H9 (cell line): ENCODE measurements around the gene MTG1. TPM values are rescaled to one million over a fixed set of nuclear protein-coding genes. Genes with fewer than 3 reads are reported as not detected.

ENCODE experiments used
- DNase-seq: peaks from one replicate; pipeline ENCODE4 v3.0.0-alpha.2; 2017
- H2AFZ ChIP-seq: one replicate; pipeline ENCODE4 v1.6.1; 2013; ENCODE audit warnings: mild to moderate bottlenecking, low read length, control low read depth, moderate library complexity
- H2AK5ac ChIP-seq: 2 replicates; pipeline ENCODE4 v1.6.1; 2013; ENCODE audit warnings: low read length, control low read depth, mixed read lengths; ENCODE audit not compliant: insufficient read length
- H2BK120ac ChIP-seq: one replicate; pipeline ENCODE4 v1.6.1; 2013; ENCODE audit warnings: low read depth, mild to moderate bottlenecking, low read length, control low read depth, inconsistent platforms; ENCODE audit not compliant: poor library complexity, severe bottlenecking
- H2BK12ac ChIP-seq: 2 replicates; pipeline ENCODE4 v1.6.1; 2013; ENCODE audit warnings: low read length, control low read depth, mixed read lengths, low read depth; ENCODE audit not compliant: insufficient read length
- H2BK15ac ChIP-seq: 2 replicates; pipeline ENCODE4 v1.6.1; 2013; ENCODE audit warnings: low read depth, low read length, control low read depth
- H2BK20ac ChIP-seq: one replicate; pipeline ENCODE4 v1.6.1; 2013; ENCODE audit warnings: low read depth, mild to moderate bottlenecking, low read length, control low read depth, inconsistent platforms; ENCODE audit not compliant: poor library complexity, severe bottlenecking
- H2BK5ac ChIP-seq: 2 replicates; pipeline ENCODE4 v1.6.1; 2013; ENCODE audit warnings: low read length, control low read depth, mixed read lengths; ENCODE audit not compliant: insufficient read length
- H3K14ac ChIP-seq: 2 replicates; pipeline ENCODE4 v1.6.1; 2013; ENCODE audit warnings: low read length, control low read depth; ENCODE audit not compliant: insufficient read depth
- H3K18ac ChIP-seq: 2 replicates; pipeline ENCODE4 v1.6.1; 2013; ENCODE audit warnings: low read depth, mild to moderate bottlenecking, mixed read lengths, low read length, control low read depth; ENCODE audit not compliant: insufficient read length
- H3K23ac ChIP-seq: 2 replicates; pipeline ENCODE4 v1.6.1; 2013; ENCODE audit warnings: low read length, control low read depth, mixed read lengths, low read depth; ENCODE audit not compliant: insufficient read length
- H3K23me2 ChIP-seq: 2 replicates; pipeline ENCODE4 v1.6.1; 2013; ENCODE audit warnings: low read depth, mild to moderate bottlenecking, mixed read lengths, low read length, control low read depth; ENCODE audit not compliant: insufficient read length, poor library complexity, severe bottlenecking
- H3K27ac ChIP-seq: 2 replicates; pipeline ENCODE4 v1.5.1; 2013; ENCODE audit warnings: low read length, control low read depth, mixed read lengths, low read depth; ENCODE audit not compliant: insufficient read length
- H3K27me3 ChIP-seq: 2 replicates; pipeline ENCODE4 v1.6.1; 2013; ENCODE audit warnings: low read length, control low read depth, inconsistent platforms; ENCODE audit not compliant: insufficient read depth
- H3K4ac ChIP-seq: 2 replicates; pipeline ENCODE4 v1.6.1; 2013; ENCODE audit warnings: low read depth, mild to moderate bottlenecking, control low read depth, inconsistent platforms, low read length, moderate library complexity
- H3K4me1 ChIP-seq: 2 replicates; pipeline ENCODE4 v1.6.1; 2013; ENCODE audit warnings: low read length, control low read depth, inconsistent platforms; ENCODE audit not compliant: insufficient read depth
- H3K4me2 ChIP-seq: 2 replicates; pipeline ENCODE4 v1.6.1; 2013; ENCODE audit warnings: low read length, control low read depth, mixed read lengths; ENCODE audit not compliant: insufficient read length, insufficient read depth
- H3K56ac ChIP-seq: 2 replicates; pipeline ENCODE4 v1.6.1; 2013; ENCODE audit warnings: low read depth, mild to moderate bottlenecking, mixed read lengths, low read length, control low read depth; ENCODE audit not compliant: insufficient read length
- H3K79me1 ChIP-seq: 2 replicates; pipeline ENCODE4 v1.6.1; 2013; ENCODE audit warnings: low read depth, mild to moderate bottlenecking, moderate library complexity, low read length, control low read depth, inconsistent platforms; ENCODE audit not compliant: insufficient read depth, poor library complexity, severe bottlenecking
- H3K79me2 ChIP-seq: 2 replicates; pipeline ENCODE4 v1.6.1; 2013; ENCODE audit warnings: low read length, control low read depth, inconsistent platforms; ENCODE audit not compliant: insufficient read depth
- H3K9ac ChIP-seq: 2 replicates; pipeline ENCODE4 v1.6.1; 2013; ENCODE audit warnings: low read length, control low read depth, mixed read lengths; ENCODE audit not compliant: insufficient read length; ENCODE audit errors: extremely low read depth
- H3K9me3 ChIP-seq: one replicate; pipeline ENCODE4 v1.6.1; 2013; ENCODE audit warnings: low read depth, low read length, inconsistent platforms; ENCODE audit not compliant: control insufficient read depth
- H3T11ph ChIP-seq: one replicate; pipeline ENCODE4 v1.6.1; 2013; ENCODE audit warnings: mild to moderate bottlenecking, low read length, control low read depth, inconsistent platforms
- H4K20me1 ChIP-seq: one replicate; pipeline ENCODE4 v1.6.1; 2013; ENCODE audit not compliant: control insufficient read depth, insufficient read length, insufficient read depth
- H4K5ac ChIP-seq: 2 replicates; pipeline ENCODE4 v1.6.1; 2013; ENCODE audit warnings: low read depth, mild to moderate bottlenecking, mixed read lengths, low read length, control low read depth; ENCODE audit not compliant: insufficient read length
- H4K8ac ChIP-seq: replicated peaks from 2 replicates; pipeline ENCODE4 v1.6.1; 2013; ENCODE audit warnings: low read length, control low read depth, mixed read lengths, low read depth; ENCODE audit not compliant: insufficient read length
- H4K91ac ChIP-seq: 2 replicates; pipeline ENCODE4 v1.6.1; 2013; ENCODE audit warnings: low read depth, mild to moderate bottlenecking, moderate library complexity, mixed read lengths, low read length, control low read depth; ENCODE audit not compliant: insufficient read length
- H3K27ac Mint-ChIP-seq, 3 experiments: 2 replicates in 2 of 3; 3 replicates in 1 of 3; pipeline ENCODE4 v1.8.0; 2020 to 2021; ENCODE audit warnings: mixed read lengths in 3 of 3, mild to moderate bottlenecking in 1 of 3, moderate library complexity in 1 of 3
- H3K27me3 Mint-ChIP-seq: 2 replicates; pipeline ENCODE4 v1.8.0; 2021; ENCODE audit warnings: low read depth, mild to moderate bottlenecking, moderate library complexity, mixed read lengths
- H3K36me3 Mint-ChIP-seq, 3 experiments: 2 replicates in 2 of 3; 3 replicates in 1 of 3; pipeline ENCODE4 v1.8.0; 2020 to 2021; ENCODE audit warnings: low read depth in 3 of 3, mixed read lengths in 3 of 3; ENCODE audit not compliant: insufficient read depth in 1 of 3
- H3K4me1 Mint-ChIP-seq, 2 experiments: 2 replicates each; pipeline ENCODE4 v1.8.0; 2020; ENCODE audit warnings: mixed read lengths in 2 of 2
- H3K4me3 Mint-ChIP-seq, 2 experiments: 2 replicates in 1 of 2; 3 replicates in 1 of 2; pipeline ENCODE4 v1.8.0; 2020 to 2021; ENCODE audit warnings: mild to moderate bottlenecking in 2 of 2, mixed read lengths in 2 of 2, moderate library complexity in 1 of 2
- H3K9me3 Mint-ChIP-seq, 2 experiments: 2 replicates in 1 of 2; 3 replicates in 1 of 2; pipeline ENCODE4 v1.8.0; 2020; ENCODE audit warnings: mild to moderate bottlenecking in 2 of 2, mixed read lengths in 2 of 2, moderate library complexity in 1 of 2
- WGBS: extraction: QIAGEN DNeasy Blood & Tissue Kit; methylation state at CpG from one replicate; pipeline ENCODE4 v1.1.7; 2013; ENCODE audit warnings: missing lambda C conversion rate, low lambda C conversion rate, mixed read lengths; ENCODE audit not compliant: insufficient read length; ENCODE audit errors: extremely low coverage; 5-methylcytosine and 5-hydroxymethylcytosine counted together
- total RNA-seq: library from RNA; stranded (reverse); gene quantifications from 2 replicates; pipeline ENCODE4 v1.2.1, GENCODE V29; 2021
- TF ChIP-seq, protein P1 (sequence below): fragments of 200-600 bp; sonication (generic); conservative IDR thresholded peaks from 3 replicates; pipeline ENCODE4 v1.8.0; 2021; ENCODE audit warnings: antibody characterized with exemption, mild to moderate bottlenecking

MTG1 gene
- total RNA-seq, 1 experiment from 2014 or later, result 65.3 TPM

DNA sequence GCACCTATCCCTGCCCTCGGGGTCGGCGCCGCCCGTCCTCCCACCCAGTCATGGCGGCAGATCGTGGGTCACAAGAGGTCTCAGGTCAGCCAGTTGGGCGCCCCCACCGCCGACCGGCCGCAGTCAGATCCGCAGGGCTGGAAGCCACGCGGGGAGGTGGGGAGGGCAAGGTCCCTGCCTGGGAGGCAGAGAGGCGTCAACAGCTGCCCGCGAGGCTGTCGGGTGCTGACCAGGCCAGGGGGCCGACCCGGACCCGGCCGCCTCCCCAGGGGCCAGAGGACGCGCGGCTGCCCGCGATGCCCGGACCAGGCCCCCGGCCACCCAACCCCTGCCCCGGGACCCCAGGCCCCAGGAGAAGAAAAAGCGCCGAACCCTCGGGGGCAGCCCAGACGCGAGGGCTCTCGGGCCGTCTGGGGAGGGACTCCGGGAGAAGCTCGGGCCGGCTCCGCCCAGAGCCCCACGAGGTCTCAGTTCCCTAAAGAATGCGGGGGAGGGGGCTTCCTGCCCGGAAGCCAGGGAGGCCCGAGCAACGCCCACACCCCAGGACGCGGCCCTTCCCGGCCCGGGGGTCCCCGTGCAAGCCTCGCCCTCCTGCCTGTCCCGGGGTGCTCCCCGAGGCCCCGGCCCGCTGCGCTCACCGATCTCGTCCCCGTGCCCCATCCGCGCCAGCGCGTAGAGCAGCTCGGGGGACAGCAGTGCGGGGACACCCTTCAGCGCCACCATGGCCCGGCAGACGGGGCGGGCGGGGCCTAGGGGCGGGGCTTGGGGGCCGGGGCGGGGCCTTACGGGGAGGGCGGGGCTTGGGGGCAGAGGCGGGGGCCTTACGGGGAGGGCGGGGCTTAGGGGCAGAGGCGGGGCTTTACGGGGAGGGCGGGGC lies 36.4 kb upstream of the MTG1 start, which contains the start of gene FUOM:
Gene FUOM, minus strand, starts transcription at position 735 of the 877 bp plus-strand sequence. Its CDS starts 12 bp downstream, at position 723.
- Mint-ChIP-seq H3K27me3 (peaks cover 24% of the 10 kb centered on the region), H3K9me3 (no peaks in the 10 kb centered on the region), H3K36me3 (peaks cover 12 to 15% (median 13%) of the 10 kb centered on the region in 3 experiments; a peak in 6 of 7 replicates), H3K27ac (no peak within 1 kb of the TSS; a peak in 1 of 7 replicates), H3K4me3 (peak within 1 kb of the TSS; percentile 75 to 83), H3K4me1 (peaks cover 0 to 2% of the 10 kb centered on the region in 2 experiments; a peak in 1 of 4 replicates)
- Histone ChIP-seq H2BK20ac (no peak within 1 kb of the TSS), H3K23ac (no peak within 1 kb of the TSS), H3K79me1 (no peaks in the 10 kb centered on the region), H3K56ac (no peak within 1 kb of the TSS), H3K4ac (no peak within 1 kb of the TSS), H3T11ph (no peak within 1 kb of the TSS), H3K14ac (peak within 1 kb of the TSS; percentile 89; the same call in 1 of the 2 replicates), H3K79me2 (no peaks in the 10 kb centered on the region), H4K5ac (no peak within 1 kb of the TSS), H3K9me3 (no peaks in the 10 kb centered on the region), H3K9ac (peak within 1 kb of the TSS; percentile 53), H4K20me1 (no peaks in the 10 kb centered on the region), H2BK15ac (no peak within 1 kb of the TSS), H3K4me1 (no peaks in the 10 kb centered on the region), H2BK12ac (no peak within 1 kb of the TSS), H2AFZ (no peak within 1 kb of the TSS), H3K4me2 (peak within 1 kb of the TSS; percentile 35), H4K91ac (no peak within 1 kb of the TSS), H3K18ac (peak within 1 kb of the TSS; percentile 77), H3K23me2 (no peaks in the 10 kb centered on the region), H4K8ac (no peak within 1 kb of the TSS), H2BK5ac (no peak within 1 kb of the TSS), H2BK120ac (no peak within 1 kb of the TSS), H2AK5ac (no peak within 1 kb of the TSS), H3K27me3 (no peaks in the 10 kb centered on the region; the same call in 1 of the 2 replicates), H3K27ac (no peak within 1 kb of the TSS)
- WGBS, result no CpG with 5 or more reads among the region's 83 CpGs
- DNase-seq, result peak; percentile 93
- TF ChIP-seq, protein P1, sequence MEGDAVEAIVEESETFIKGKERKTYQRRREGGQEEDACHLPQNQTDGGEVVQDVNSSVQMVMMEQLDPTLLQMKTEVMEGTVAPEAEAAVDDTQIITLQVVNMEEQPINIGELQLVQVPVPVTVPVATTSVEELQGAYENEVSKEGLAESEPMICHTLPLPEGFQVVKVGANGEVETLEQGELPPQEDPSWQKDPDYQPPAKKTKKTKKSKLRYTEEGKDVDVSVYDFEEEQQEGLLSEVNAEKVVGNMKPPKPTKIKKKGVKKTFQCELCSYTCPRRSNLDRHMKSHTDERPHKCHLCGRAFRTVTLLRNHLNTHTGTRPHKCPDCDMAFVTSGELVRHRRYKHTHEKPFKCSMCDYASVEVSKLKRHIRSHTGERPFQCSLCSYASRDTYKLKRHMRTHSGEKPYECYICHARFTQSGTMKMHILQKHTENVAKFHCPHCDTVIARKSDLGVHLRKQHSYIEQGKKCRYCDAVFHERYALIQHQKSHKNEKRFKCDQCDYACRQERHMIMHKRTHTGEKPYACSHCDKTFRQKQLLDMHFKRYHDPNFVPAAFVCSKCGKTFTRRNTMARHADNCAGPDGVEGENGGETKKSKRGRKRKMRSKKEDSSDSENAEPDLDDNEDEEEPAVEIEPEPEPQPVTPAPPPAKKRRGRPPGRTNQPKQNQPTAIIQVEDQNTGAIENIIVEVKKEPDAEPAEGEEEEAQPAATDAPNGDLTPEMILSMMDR, result no peak
